HG03457 (cell line): ENCODE data around the gene CACNA2D3.

Source experiments
- ATAC-seq: cut with Tn5 transposase; IDR thresholded peaks from one replicate; pipeline ENCODE4 v1.9.1; 2021; ENCODE audit warnings: moderate number of reproducible peaks; ENCODE audit not compliant: unreplicated experiment

CACNA2D3 gene

DNA sequence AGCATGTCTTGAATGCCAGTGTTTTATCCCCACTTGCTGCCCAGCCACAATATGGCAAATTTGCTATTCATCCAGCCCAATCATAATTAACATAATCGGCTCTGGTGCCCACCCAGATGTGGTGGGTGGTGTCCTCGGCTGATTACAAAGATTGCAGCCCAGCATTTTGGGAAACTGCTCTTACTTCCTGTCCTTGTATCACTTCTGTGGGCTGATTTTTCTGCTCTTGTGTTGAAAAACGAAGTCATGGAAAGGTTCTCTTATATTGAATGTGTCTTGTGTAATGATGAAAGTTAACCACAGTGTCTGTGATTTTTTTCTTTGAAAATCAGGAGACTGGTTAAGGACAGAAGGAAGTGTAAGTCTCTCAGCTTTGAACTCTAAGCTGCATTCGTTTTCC lies 141.7 kb downstream of the CACNA2D3 start:
- ATAC-seq = no peak

GRCh38 chr3:54270816-54271526 lies 148.6 kb downstream of the CACNA2D3 start:
- ATAC-seq = no peak

DNA sequence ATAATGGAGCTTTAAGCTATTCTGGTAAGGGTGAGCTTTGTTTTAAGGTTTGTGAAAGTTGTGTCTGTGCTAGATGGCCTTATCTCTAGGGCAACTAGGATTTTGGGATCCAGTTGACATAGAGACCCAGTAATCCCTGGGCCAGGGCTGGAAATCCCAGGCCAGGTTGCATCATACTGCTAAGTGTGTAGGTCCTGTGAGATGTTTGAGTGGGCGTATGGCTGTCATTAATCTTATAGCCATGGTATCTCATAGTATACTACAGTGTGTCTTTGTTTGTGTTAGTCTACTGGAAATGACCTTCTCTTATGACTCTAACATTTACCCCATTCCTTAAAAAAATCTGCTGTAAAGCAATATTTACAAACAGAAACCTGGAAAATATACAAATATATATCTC lies 151.4 kb downstream of the CACNA2D3 start:
- no peak for ATAC-seq

- ATAC-seq = no peak
Measured at GRCh38 chr3:54274607-54275006, 152.3 kb downstream of the CACNA2D3 start.

DNA sequence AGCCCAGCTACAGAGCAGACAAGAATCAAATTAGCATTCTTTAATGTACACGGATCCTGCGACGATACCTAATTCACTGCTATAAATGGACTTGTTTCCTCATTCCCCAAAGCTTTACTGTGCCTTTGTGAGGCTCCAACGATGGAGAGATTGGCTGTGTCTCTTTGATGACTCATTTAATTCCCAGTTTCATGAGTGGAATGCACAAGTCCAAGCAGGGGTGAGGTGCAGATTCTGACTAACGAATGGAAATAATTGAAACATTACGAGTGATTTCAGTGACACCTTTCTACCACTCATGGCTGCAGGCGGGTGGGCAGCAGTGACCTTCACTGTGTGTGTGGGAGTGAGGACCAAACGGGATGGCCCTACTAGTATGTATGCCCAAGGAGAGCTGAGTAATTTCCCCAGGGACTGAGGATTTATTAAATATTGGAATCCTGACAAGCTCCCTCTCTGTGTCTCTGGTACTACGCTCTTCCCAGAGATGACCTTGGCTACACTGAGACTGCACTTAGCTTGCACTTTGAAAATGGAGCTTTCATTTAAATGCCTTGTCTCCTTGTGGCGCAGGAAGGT lies 156.7 kb downstream of the CACNA2D3 start:
- no peak for ATAC-seq

DNA sequence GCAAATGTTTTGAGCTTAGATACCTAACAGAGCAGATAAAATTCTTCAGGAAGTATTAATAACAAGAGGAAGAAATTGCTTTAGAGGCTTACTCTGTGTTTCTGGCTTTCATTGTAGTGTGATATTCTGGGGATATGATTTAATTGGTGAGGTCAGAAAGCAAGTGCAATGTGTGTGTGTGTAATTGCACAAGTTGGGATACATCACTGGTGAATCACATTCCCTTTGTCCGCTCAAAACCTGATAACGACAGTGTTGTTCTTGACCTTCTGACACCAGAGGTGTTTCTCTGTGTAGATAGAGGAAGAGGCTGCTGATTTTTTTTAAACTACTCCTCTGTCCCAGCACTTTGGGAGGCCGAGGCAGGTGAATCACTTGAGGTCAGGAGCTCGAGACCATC lies 161.1 kb downstream of the CACNA2D3 start:
- no peak for ATAC-seq

- ATAC-seq = no peak
Measured at GRCh38 chr3:54294214-54294613, 171.9 kb downstream of the CACNA2D3 start.

GRCh38 chr3:54296531-54296930 lies 174.2 kb downstream of the CACNA2D3 start:
- no peak for ATAC-seq

GRCh38 chr3:54299169-54299935 lies 177.0 kb downstream of the CACNA2D3 start:
- no peak for ATAC-seq

GRCh38 chr3:54303517-54304375 lies 181.4 kb downstream of the CACNA2D3 start:
- no peak for ATAC-seq

DNA sequence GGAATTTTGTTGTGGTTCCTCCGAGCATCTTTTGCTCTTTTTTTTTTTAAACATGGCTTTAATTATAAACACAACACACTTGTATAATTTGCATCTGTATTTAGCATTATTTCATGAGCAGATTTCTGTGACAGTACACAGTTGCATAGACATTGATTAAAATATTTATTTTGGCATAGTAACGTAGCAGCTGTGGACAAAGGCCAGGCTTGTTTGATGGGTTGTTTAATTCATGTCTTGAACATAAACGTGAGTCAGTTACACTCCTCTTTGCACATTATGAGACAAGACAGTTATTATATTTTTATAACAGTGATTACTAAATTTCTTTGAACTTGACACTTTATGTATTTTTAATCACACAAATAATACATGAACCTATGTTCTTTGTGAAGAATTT lies 182.5 kb downstream of the CACNA2D3 start:
- no peak for ATAC-seq

- ATAC-seq = no peak
Measured at GRCh38 chr3:54305409-54306099, 183.2 kb downstream of the CACNA2D3 start.

GRCh38 chr3:54307566-54308180 lies 185.3 kb downstream of the CACNA2D3 start:
- ATAC-seq = no peak

GRCh38 chr3:54309601-54310000 lies 187.2 kb downstream of the CACNA2D3 start:
- no peak for ATAC-seq

DNA sequence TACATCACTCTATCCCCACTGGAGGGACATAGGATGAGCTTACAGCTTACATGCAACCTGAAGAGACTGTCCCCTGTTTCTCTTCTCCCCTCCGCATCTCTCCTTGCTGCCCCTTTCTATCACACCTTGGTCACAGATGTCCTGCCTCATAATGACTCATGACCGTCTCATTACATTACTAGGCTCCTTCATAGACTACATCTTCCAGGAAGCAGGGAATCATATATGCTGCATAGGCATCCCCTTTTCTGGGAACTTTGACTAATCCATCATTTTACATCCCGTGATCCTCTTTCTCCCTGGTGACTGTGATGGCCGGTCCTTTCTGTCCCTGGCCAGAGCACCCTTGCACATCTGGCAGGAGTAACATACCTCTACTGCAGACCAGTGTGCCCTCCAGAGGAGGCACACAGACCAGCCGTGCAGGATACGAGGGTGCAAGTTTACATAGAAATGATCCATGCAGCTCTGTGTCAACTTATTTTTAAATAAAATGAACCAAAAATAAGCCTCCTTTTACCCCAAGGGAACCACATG lies 188.9 kb downstream of the CACNA2D3 start:
- no peak for ATAC-seq

DNA sequence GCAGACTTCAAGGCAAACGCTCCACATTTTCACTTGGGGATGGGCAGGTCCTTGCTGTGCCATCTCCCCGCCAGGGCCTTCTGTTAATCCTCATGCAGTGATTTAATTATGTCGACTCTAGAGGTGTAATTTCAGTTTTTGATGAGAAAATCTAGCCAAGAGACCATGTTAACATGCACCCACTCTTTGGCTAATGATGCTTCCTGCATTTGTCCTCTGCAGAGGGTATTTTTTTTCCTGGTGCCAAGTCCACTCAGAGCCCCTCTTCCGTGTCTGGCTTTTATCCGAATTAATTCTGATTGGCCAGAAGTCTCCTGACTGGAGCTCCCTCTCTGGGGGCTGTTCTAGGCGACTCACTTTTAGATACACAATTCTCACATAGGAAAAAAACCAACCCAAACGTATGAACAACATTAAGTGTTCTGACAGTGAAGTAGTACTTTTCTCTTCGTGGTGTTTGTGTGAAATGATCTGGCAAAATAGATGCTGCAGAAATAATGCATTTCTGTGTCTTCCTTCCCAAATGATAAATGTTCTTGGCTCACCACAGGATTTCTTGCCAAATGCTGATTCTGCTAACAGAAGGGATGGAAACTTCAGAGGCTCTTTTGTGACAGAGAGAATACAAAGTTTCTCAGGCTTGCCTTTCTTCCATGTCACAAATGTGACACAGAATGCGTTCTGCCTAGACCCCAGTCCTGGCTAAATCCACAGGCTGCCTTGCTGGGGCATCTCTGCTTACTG lies 190.0 kb downstream of the CACNA2D3 start:
- no peak for ATAC-seq

GRCh38 chr3:54313418-54313817 lies 191.1 kb downstream of the CACNA2D3 start:
- ATAC-seq = no peak

DNA sequence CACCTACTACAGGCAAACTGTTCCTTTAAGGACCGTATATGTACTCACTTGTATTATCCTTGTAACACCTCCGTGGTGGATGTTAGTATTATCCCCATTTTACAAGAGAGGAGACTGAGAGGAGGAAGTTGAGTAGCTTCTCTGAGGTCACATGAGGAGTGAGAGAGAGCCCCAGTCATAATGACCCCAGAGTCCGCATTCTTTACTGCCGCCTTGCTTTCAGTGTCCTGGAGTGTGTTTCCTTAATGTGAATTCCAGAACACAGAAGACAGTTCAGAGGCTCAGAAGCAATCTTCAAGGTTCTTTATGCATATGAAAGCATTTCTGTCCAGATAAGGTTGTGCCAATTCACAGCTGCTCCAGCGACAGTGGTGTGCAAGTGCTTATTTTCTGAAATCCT lies 199.2 kb downstream of the CACNA2D3 start:
- ATAC-seq = no peak

GRCh38 chr3:54322354-54322753 lies 200.0 kb downstream of the CACNA2D3 start:
- no peak for ATAC-seq
